ENCODE data around the gene EPS8L1.

GRCh38 chr19:55031178-55031577 is 44.5 kb upstream of the EPS8L1 start:
- TF ChIP-seq EZH2 (IDR thresholded peaks at IDR 0.05) (no peak), POLR2AphosphoS5 (IDR thresholded peaks at IDR 0.05; ENCODE audit: borderline replicate concordance, low read depth, low read length) (no peak), FOXP2 (optimal IDR thresholded peaks at IDR 0.05; ENCODE audit: control extremely low read depth, extremely low read length, insufficient read depth) (no peak)
